Liver (tissue), 9 donors: ENCODE results near the gene GREM2. TPM values are rescaled to one million over a fixed set of nuclear protein-coding genes. Genes with fewer than 3 reads are reported as not detected.

Experiments
- DNase-seq: peaks from one replicate; pipeline ENCODE4 v3.0.0-alpha.2; 2017; ENCODE audit warnings: low spot score
- H3K27ac ChIP-seq, 2 donors: one replicate each; pipeline ENCODE4 v1.7.0; 2013; ENCODE audit warnings: inconsistent platforms in 2 of 2, low read length in 2 of 2, control low read depth in 1 of 2, low read depth in 1 of 2, mild to moderate bottlenecking in 1 of 2
- H3K27me3 ChIP-seq, 4 donors: one replicate each; pipeline versions ENCODE4 v1.6.1 to v1.7.0; 2013; ENCODE audit warnings: low read length in 3 of 4, inconsistent platforms in 1 of 4, mild to moderate bottlenecking in 1 of 4, moderate library complexity in 1 of 4; ENCODE audit not compliant: control insufficient read depth in 4 of 4, insufficient read depth in 4 of 4
- H3K36me3 ChIP-seq, 4 donors: one replicate each; pipeline versions ENCODE4 v1.6.1 to v1.7.0; 2013; ENCODE audit warnings: low read length in 3 of 4, mild to moderate bottlenecking in 3 of 4, low read depth in 1 of 4, moderate library complexity in 1 of 4; ENCODE audit not compliant: control insufficient read depth in 4 of 4, insufficient read depth in 3 of 4
- H3K4me1 ChIP-seq, 4 donors: one replicate each; pipeline versions ENCODE4 v1.6.1 to v1.7.0; 2013; ENCODE audit warnings: low read length in 3 of 4, mild to moderate bottlenecking in 3 of 4, moderate library complexity in 1 of 4; ENCODE audit not compliant: control insufficient read depth in 4 of 4, insufficient read depth in 4 of 4
- H3K4me3 ChIP-seq, 3 donors: one replicate each; pipeline versions ENCODE4 v1.6.1 to v1.7.0; 2013; ENCODE audit warnings: low read length in 3 of 3, control low read depth in 1 of 3, low read depth in 1 of 3, mild to moderate bottlenecking in 1 of 3
- H3K9ac ChIP-seq, 2 donors: one replicate each; pipeline ENCODE4 v1.7.0; 2013; ENCODE audit warnings: low read length in 2 of 2, mild to moderate bottlenecking in 2 of 2, moderate library complexity in 2 of 2, control low read depth in 1 of 2, low read depth in 1 of 2
- H3K9me3 ChIP-seq, 4 donors: one replicate each; pipeline versions ENCODE4 v1.6.1 to v1.7.0; 2013; ENCODE audit warnings: low read length in 3 of 4; ENCODE audit not compliant: control insufficient read depth in 4 of 4
- EGR1 ChIP-seq, 2 donors: IDR thresholded peaks; 2 replicates each; pipeline ENCODE4 v1.6.1; 2016 to 2018; ENCODE audit warnings: antibody characterized with exemption in 2 of 2, low read depth in 2 of 2
- FOXA1 ChIP-seq: IDR thresholded peaks from 2 replicates; pipeline ENCODE4 v1.6.1; 2016; ENCODE audit warnings: antibody characterized with exemption
- FOXA2 ChIP-seq: IDR thresholded peaks from 2 replicates; pipeline ENCODE4 v1.6.1; 2016; ENCODE audit warnings: antibody characterized with exemption
- GABPA ChIP-seq, 2 donors: IDR thresholded peaks in 1 of 2; conservative IDR thresholded peaks in 1 of 2; 2 replicates each; pipeline ENCODE4 v1.6.1; 2016; ENCODE audit warnings: antibody characterized with exemption in 2 of 2, mild to moderate bottlenecking in 1 of 2, moderate library complexity in 1 of 2
- HNF4A ChIP-seq, 2 donors: conservative IDR thresholded peaks; 2 replicates each; pipeline ENCODE4 v1.6.1; 2016; ENCODE audit warnings: antibody characterized with exemption in 2 of 2, mild to moderate bottlenecking in 2 of 2
- HNF4G ChIP-seq: IDR thresholded peaks from 2 replicates; pipeline ENCODE4 v1.6.1; 2016; ENCODE audit warnings: antibody characterized with exemption
- JUND ChIP-seq, 2 donors: IDR thresholded peaks; 2 replicates each; pipeline ENCODE4 v1.6.1; 2016; ENCODE audit warnings: antibody characterized with exemption in 2 of 2
- MAX ChIP-seq: IDR thresholded peaks from 2 replicates; pipeline ENCODE4 v1.6.1; 2016; ENCODE audit warnings: antibody characterized with exemption
- NR2F2 ChIP-seq: IDR thresholded peaks from 2 replicates; pipeline ENCODE4 v1.6.1; 2016; ENCODE audit warnings: antibody characterized with exemption
- RAD21 ChIP-seq, 2 donors: IDR thresholded peaks; 2 replicates each; pipeline ENCODE4 v1.6.1; 2016; ENCODE audit warnings: antibody characterized with exemption in 2 of 2, mild to moderate bottlenecking in 2 of 2
- REST ChIP-seq: IDR thresholded peaks from 2 replicates; pipeline ENCODE4 v1.6.1; 2016; ENCODE audit warnings: antibody characterized with exemption, mild to moderate bottlenecking
- RXRA ChIP-seq, 2 donors: IDR thresholded peaks; 2 replicates each; pipeline ENCODE4 v1.6.1; 2017 to 2018; ENCODE audit warnings: antibody characterized with exemption in 2 of 2, mild to moderate bottlenecking in 1 of 2
- SP1 ChIP-seq: IDR thresholded peaks from 2 replicates; pipeline ENCODE4 v1.6.1; 2018; ENCODE audit warnings: antibody characterized with exemption, mild to moderate bottlenecking
- TAF1 ChIP-seq: conservative IDR thresholded peaks from 2 replicates; pipeline ENCODE4 v1.6.1; 2016; ENCODE audit warnings: antibody characterized with exemption, mild to moderate bottlenecking
- YY1 ChIP-seq: IDR thresholded peaks from 2 replicates; pipeline ENCODE4 v1.6.1; 2016; ENCODE audit warnings: antibody characterized with exemption, mild to moderate bottlenecking
- WGBS: extraction: QIAGEN DNeasy Blood & Tissue Kit; methylation state at CpG from one replicate; pipeline ENCODE4 v1.1.7; 2013; 5-methylcytosine and 5-hydroxymethylcytosine counted together
- polyA plus RNA-seq, 2 donors: library from polyadenylated mRNA; stranded (reverse) in 1 of 2; unstranded in 1 of 2; fragments of 200-250 nt in 1 of 2; fragments of >200 nt in 1 of 2; fragmentation: Nextera tagmentation in 1 of 2; extraction: Ambion mirVana in 1 of 2; gene quantifications; one replicate each; pipeline versions ENCODE4 v1.2.1 to v1.2.3, GENCODE V29; 2013 to 2015
- total RNA-seq, 2 donors: library from RNA; depleted of rRNA; stranded (reverse); fragments of >200 nt; gene quantifications; one replicate each; pipeline ENCODE4 v1.2.3, GENCODE V29; 2014
- TF ChIP-seq, protein P1 (sequence below): IDR thresholded peaks from 2 replicates; pipeline ENCODE4 v1.6.1; 2016; ENCODE audit warnings: antibody characterized with exemption
- TF ChIP-seq, protein P2 (sequence below): fragments of 150-350 bp; IDR thresholded peaks from 2 replicates; pipeline ENCODE4 v1.5.1; 2017; ENCODE audit warnings: improper control_type of control experiment, low read depth, low read length; ENCODE audit not compliant: missing input control
- TF ChIP-seq, protein P3 (sequence below): IDR thresholded peaks from 2 replicates; pipeline ENCODE4 v1.6.1; 2016; ENCODE audit warnings: antibody characterized with exemption
- donor health status: healthy.
- donor health status: healthy.
- donor health status: healthy.
- donor health status: healthy.
- donor health status: healthy.

The GREM2 gene
- total and polyA plus RNA-seq, 4 donors: 0.19 to 19.5 (median 4.3) TPM

DNA sequence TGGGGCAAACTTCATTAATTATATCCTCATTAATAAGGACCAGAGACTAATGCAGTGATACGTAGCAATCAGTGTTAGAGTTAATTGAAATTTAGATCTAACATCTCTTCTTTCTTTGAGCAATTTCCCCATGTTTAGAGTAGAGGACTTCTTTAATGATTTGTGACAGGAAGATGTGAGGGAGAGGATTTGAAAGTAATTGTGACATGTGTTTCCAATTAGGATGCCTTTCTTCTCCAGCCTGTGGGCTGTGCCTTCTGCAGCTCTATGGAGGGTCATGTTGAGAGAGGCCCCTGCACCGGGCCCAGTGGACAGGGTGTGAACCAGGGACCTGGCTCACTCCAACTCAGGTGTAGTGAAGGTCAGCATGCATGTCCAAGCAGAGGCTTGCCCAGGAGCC, 103.0 kb downstream of the GREM2 start (continued):
- no peak for TF ChIP-seq REST
- TF ChIP-seq, protein P1, sequence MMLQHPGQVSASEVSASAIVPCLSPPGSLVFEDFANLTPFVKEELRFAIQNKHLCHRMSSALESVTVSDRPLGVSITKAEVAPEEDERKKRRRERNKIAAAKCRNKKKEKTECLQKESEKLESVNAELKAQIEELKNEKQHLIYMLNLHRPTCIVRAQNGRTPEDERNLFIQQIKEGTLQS: no peak

DNA sequence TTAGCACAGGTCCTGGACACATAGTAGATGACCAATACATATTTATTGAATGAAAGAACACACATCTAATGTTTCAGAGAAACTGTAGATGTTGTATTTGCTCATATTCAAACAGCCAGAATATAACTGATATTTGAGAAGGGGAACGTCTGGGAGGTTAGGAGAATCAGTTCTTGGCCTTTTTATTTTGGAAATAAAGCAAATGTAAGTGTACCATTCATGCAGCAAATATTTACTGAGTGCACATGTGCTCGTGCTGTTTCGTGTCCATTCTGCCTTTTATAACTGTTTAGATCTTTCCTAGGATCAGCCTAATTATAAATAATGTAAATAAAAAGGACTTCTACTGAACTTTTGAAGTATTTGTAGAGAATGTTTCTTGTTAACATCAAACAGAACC, 103.8 kb downstream of the GREM2 start:
- TF ChIP-seq, protein P2, sequence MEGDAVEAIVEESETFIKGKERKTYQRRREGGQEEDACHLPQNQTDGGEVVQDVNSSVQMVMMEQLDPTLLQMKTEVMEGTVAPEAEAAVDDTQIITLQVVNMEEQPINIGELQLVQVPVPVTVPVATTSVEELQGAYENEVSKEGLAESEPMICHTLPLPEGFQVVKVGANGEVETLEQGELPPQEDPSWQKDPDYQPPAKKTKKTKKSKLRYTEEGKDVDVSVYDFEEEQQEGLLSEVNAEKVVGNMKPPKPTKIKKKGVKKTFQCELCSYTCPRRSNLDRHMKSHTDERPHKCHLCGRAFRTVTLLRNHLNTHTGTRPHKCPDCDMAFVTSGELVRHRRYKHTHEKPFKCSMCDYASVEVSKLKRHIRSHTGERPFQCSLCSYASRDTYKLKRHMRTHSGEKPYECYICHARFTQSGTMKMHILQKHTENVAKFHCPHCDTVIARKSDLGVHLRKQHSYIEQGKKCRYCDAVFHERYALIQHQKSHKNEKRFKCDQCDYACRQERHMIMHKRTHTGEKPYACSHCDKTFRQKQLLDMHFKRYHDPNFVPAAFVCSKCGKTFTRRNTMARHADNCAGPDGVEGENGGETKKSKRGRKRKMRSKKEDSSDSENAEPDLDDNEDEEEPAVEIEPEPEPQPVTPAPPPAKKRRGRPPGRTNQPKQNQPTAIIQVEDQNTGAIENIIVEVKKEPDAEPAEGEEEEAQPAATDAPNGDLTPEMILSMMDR: no peak
- TF ChIP-seq JUND (IDR thresholded peaks at IDR 0.05): no peak
- no peak for TF ChIP-seq RAD21 (IDR thresholded peaks at IDR 0.05)
- no peak for TF ChIP-seq HNF4A (conservative IDR thresholded peaks at IDR 0.05)
- no peak for TF ChIP-seq TAF1
- no peak for TF ChIP-seq FOXA2
- no peak for TF ChIP-seq YY1
- no peak for TF ChIP-seq HNF4G
- TF ChIP-seq GABPA (IDR thresholded peaks at IDR 0.05 in 1 of 2, conservative IDR thresholded peaks at IDR 0.05 in 1 of 2): no peak
- TF ChIP-seq MAX: no peak
- TF ChIP-seq REST: no peak
- TF ChIP-seq, protein P3, sequence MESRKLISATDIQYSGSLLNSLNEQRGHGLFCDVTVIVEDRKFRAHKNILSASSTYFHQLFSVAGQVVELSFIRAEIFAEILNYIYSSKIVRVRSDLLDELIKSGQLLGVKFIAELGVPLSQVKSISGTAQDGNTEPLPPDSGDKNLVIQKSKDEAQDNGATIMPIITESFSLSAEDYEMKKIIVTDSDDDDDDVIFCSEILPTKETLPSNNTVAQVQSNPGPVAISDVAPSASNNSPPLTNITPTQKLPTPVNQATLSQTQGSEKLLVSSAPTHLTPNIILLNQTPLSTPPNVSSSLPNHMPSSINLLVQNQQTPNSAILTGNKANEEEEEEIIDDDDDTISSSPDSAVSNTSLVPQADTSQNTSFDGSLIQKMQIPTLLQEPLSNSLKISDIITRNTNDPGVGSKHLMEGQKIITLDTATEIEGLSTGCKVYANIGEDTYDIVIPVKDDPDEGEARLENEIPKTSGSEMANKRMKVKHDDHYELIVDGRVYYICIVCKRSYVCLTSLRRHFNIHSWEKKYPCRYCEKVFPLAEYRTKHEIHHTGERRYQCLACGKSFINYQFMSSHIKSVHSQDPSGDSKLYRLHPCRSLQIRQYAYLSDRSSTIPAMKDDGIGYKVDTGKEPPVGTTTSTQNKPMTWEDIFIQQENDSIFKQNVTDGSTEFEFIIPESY: no peak
- TF ChIP-seq SP1: no peak
- no peak for TF ChIP-seq RXRA (IDR thresholded peaks at IDR 0.05)
- TF ChIP-seq NR2F2: no peak
- no peak for TF ChIP-seq FOXA1
- TF ChIP-seq, protein P1: no peak
- TF ChIP-seq EGR1 (IDR thresholded peaks at IDR 0.05; ENCODE audit: low read depth in 2 of 2): no peak
- Histone ChIP-seq H3K9ac (no peak overlapping the region), H3K9me3 (no peaks in the 10 kb centered on the region), H3K4me1 (no peaks in the 10 kb centered on the region), H3K36me3 (no peaks in the 10 kb centered on the region), H3K4me3 (no peak overlapping the region), H3K27ac (no peak overlapping the region), H3K27me3 (no peaks in the 10 kb centered on the region)
- no peak for DNase-seq
- WGBS: 42% methylated on average over 3 of the region's 3 CpGs
